ENCODE data around the gene WIZ. TPM values are rescaled to one million over a fixed set of nuclear protein-coding genes. Genes with fewer than 3 reads are reported as not detected.
A peak's percentile ranks its signal among the peaks of the same experiment; 100 is the strongest.
"Not testable (repeated sequence)": the region's sequence is repeated elsewhere in the genome, so short reads cannot be mapped to it uniquely, and the experiment has no call there.

WIZ gene
- total RNA-seq, 6 donors from 2014 or later = 28.7 to 112 (median 40.8) TPM

GRCh38 chr19:15418579-15419412, 31.0 kb downstream of the WIZ start, which contains the start of gene AKAP8L:
Gene AKAP8L, minus strand, starts transcription at chr19:15418988. Its CDS starts 65 bp downstream, at chr19:15418923.
- peak; percentile 98 to 99 for ATAC-seq (ENCODE audit: low FRiP score in 2 of 2)
- TF ChIP-seq POLR2A (IDR thresholded peaks at IDR 0.05) (peak in 3 of 4 donors; percentile 83 to 93 (median 88)), POLR2AphosphoS5 (IDR thresholded peaks at IDR 0.05) (peak; percentile 89 to 91), EP300 (IDR thresholded peaks at IDR 0.05) (peak in 1 of 4 donors; percentile 8)
- TF ChIP-seq, protein P1, sequence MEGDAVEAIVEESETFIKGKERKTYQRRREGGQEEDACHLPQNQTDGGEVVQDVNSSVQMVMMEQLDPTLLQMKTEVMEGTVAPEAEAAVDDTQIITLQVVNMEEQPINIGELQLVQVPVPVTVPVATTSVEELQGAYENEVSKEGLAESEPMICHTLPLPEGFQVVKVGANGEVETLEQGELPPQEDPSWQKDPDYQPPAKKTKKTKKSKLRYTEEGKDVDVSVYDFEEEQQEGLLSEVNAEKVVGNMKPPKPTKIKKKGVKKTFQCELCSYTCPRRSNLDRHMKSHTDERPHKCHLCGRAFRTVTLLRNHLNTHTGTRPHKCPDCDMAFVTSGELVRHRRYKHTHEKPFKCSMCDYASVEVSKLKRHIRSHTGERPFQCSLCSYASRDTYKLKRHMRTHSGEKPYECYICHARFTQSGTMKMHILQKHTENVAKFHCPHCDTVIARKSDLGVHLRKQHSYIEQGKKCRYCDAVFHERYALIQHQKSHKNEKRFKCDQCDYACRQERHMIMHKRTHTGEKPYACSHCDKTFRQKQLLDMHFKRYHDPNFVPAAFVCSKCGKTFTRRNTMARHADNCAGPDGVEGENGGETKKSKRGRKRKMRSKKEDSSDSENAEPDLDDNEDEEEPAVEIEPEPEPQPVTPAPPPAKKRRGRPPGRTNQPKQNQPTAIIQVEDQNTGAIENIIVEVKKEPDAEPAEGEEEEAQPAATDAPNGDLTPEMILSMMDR (IDR thresholded peaks at IDR 0.05) = peak; percentile 59 to 88 (median 86)
- peak; percentile 94 to 98 for DNase-seq
- Histone ChIP-seq H3K27me3 (no peaks in the 10 kb centered on the region), H3K27ac (peak within 1 kb of the TSS; percentile 90 to 92 (median 90)), H3K9me3 (peaks cover 0 to 5% (median 0%) of the 10 kb centered on the region in 4 donors), H3K4me3 (peak within 1 kb of the TSS; percentile 71 to 97 (median 82)), H3K4me1 (peaks cover 33 to 66% (median 44%) of the 10 kb centered on the region in 4 donors), H3K36me3 (peaks cover under 1 to 23% (median 16%) of the 10 kb centered on the region in 4 donors)
- WGBS, 2 donors = 0% methylated on average over 28 to 58 of the region's 61 CpGs

DNA sequence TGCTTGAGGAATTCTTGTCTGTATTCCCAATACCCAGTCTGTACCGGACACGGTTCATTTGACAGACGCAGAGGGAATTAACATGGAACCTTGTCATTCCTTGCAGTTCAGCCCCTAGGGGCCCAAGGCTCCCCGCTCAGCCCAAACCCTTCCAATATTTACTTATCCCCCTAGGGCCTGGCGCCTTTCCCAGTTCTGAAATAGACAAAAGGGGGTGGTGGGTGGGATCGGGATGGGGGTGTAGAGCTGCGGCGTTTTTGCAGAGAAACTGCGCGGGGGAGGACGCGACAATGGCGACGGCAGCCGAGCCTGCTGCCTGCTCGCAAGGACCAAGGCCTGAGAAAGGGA, 31.6 kb downstream of the WIZ start:
- 1 to 3% methylated on average over 12 to 16 of the region's 16 CpGs for WGBS, 2 donors
- DNase-seq (no peak), ATAC-seq (ENCODE audit: low FRiP score in 2 of 2) (no peak)
- Histone ChIP-seq H3K27me3 (no peaks in the 10 kb centered on the region), H3K4me1 (peaks cover 35 to 70% (median 49%) of the 10 kb centered on the region in 4 donors), H3K4me3 (peak overlapping the region; percentile 71 to 97 (median 82)), H3K9me3 (peaks cover 0 to 2% (median 0%) of the 10 kb centered on the region in 4 donors), H3K27ac (peak overlapping the region; percentile 90 to 92 (median 90)), H3K36me3 (peaks cover 0 to 17% (median 10%) of the 10 kb centered on the region in 4 donors)
- TF ChIP-seq EP300 (IDR thresholded peaks at IDR 0.05) (no peak), POLR2A (IDR thresholded peaks at IDR 0.05) (no peak), POLR2AphosphoS5 (IDR thresholded peaks at IDR 0.05) (no peak)
- TF ChIP-seq, protein P1 (IDR thresholded peaks at IDR 0.05) = no peak

DNA sequence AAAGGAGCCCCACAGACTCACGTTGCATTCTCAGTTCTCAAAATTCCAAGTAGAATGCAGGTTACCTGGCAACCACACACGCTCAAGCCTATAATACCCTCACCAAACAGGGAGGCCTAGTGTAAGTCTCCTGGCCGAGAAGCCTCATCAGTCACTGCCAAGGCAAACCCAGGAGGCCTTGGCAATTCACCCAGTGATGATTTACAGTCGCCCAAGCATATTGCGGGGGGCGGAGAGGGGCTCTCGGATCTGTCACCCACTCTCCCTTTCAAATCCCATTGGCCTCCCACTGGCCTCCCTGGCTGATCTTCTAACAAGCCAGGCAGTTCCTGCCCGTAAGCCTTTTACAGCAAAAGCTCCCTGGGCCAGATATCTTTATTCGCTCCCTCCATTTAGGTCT, 32.1 kb downstream of the WIZ start:
- 9 to 11% methylated on average over 8 to 9 of the region's 9 CpGs for WGBS, 2 donors
- TF ChIP-seq POLR2A (IDR thresholded peaks at IDR 0.05) (no peak), POLR2AphosphoS5 (IDR thresholded peaks at IDR 0.05) (no peak)
- DNase-seq = no peak

GRCh38 chr19:15412832-15413231, 36.9 kb downstream of the WIZ start:
- 61 to 73% methylated on average over 4 of the region's 4 CpGs for WGBS, 2 donors
- Histone ChIP-seq H3K27ac (no peak overlapping the region), H3K4me3 (no peak overlapping the region), H3K27me3 (no peaks in the 10 kb centered on the region), H3K9me3 (no peaks in the 10 kb centered on the region), H3K4me1 (peaks cover 42 to 57% (median 52%) of the 10 kb centered on the region in 4 donors), H3K36me3 (peaks cover 0 to 23% (median 9%) of the 10 kb centered on the region in 4 donors)
- DNase-seq (no peak), ATAC-seq (ENCODE audit: low FRiP score in 2 of 2) (no peak)
- no peak for TF ChIP-seq EP300 (IDR thresholded peaks at IDR 0.05)
- TF ChIP-seq POLR2AphosphoS5 (IDR thresholded peaks at IDR 0.05) = no peak
- TF ChIP-seq, protein P1 (IDR thresholded peaks at IDR 0.05) = no peak

More for the DNA sequence above, 32.1 kb downstream of the WIZ start:
- Histone ChIP-seq H3K9me3 (no peaks in the 10 kb centered on the region), H3K36me3 (peaks cover 0 to 12% (median 5%) of the 10 kb centered on the region in 4 donors), H3K27ac (peak overlapping the region; percentile 90 to 92 (median 90)), H3K4me1 (peaks cover 39 to 70% (median 52%) of the 10 kb centered on the region in 4 donors), H3K4me3 (peak overlapping the region; percentile 71 to 97 (median 82)), H3K27me3 (no peaks in the 10 kb centered on the region)
- ATAC-seq (ENCODE audit: low FRiP score in 2 of 2) = no peak

DNA sequence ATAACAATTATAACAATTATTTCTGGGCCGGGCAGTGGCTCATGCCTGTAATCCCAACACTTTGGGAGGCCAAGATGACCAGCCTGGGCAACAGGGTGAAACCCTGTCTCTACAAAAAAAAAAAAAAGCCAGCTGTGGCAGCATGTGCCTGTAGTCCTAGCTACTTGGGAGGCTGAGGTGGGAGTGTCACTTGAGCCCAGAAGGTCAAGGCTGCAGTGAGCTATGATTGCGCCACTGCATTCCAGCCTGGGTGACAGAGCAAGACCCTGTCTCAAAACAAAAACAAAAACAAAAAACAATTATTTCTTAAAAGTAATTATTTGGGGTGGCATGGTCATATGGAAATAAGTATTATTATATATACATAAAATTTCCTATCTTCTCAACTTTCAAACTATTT, 38.4 kb downstream of the WIZ start:
- 82 to 91% methylated on average over 2 of the region's 2 CpGs for WGBS, 2 donors
- peaks cover 27 to 52% (median 45%) of the 10 kb centered on the region in 4 donors for H3K4me1 ChIP-seq
- not testable (repeated sequence) for ATAC-seq (ENCODE audit: low FRiP score in 2 of 2); H3K9me3 ChIP-seq; H3K27ac ChIP-seq; H3K27me3 ChIP-seq; H3K4me3 ChIP-seq
- peaks cover 0 to 27% (median 9%) of the 10 kb centered on the region in 4 donors for H3K36me3 ChIP-seq
- DNase-seq = peak in 1 of 2 donors; percentile 45
